MM.1S (cell line): Measurements from ENCODE around the gene ANO10.

Source experiments
- EZH2 ChIP-seq: fragments of 300-600 bp; sonication (generic); optimal IDR thresholded peaks from 2 replicates; pipeline ENCODE3; 2017; ENCODE audit warnings: low read depth, mild to moderate bottlenecking, antibody characterized with exemption, low read length, mixed read lengths
- TF ChIP-seq, protein P1 (sequence below): fragments of 300-600 bp; sonication (generic); IDR thresholded peaks from 2 replicates; pipeline ENCODE4 v1.5.1; 2016; ENCODE audit warnings: antibody characterized with exemption, low read length, mixed read lengths

- TF ChIP-seq, protein P1, sequence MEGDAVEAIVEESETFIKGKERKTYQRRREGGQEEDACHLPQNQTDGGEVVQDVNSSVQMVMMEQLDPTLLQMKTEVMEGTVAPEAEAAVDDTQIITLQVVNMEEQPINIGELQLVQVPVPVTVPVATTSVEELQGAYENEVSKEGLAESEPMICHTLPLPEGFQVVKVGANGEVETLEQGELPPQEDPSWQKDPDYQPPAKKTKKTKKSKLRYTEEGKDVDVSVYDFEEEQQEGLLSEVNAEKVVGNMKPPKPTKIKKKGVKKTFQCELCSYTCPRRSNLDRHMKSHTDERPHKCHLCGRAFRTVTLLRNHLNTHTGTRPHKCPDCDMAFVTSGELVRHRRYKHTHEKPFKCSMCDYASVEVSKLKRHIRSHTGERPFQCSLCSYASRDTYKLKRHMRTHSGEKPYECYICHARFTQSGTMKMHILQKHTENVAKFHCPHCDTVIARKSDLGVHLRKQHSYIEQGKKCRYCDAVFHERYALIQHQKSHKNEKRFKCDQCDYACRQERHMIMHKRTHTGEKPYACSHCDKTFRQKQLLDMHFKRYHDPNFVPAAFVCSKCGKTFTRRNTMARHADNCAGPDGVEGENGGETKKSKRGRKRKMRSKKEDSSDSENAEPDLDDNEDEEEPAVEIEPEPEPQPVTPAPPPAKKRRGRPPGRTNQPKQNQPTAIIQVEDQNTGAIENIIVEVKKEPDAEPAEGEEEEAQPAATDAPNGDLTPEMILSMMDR: no peak
- TF ChIP-seq EZH2: no peak
These were observed 255.3 kb downstream of the ANO10 start for GRCh38 chr3:43366481-43366880.
